T-helper 1 cell treated with Interleukin-12 subunit alpha and Interleukin-12 subunit beta and Interleukin-4 antibody, amounts not matched to agents 30 ng/mL and 1 ng/mL, for 36 hours (primary cell): ENCODE measurements around the gene AGXT. TPM values are rescaled to one million over a fixed set of nuclear protein-coding genes. Genes with fewer than 3 reads are reported as not detected.

ENCODE experiments used
- intact Hi-C: fragments of 100-400 bp; cut with micrococcal nuclease; formaldehyde crosslinking; loops from one replicate; pipeline ENCODE4 v1.15.1; 2024
- total RNA-seq: library from RNA; stranded (reverse); gene quantifications from 2 replicates; pipeline ENCODE4 v1.2.3, GENCODE V29; 2022

Gene AGXT
- total RNA-seq, 1 donor from 2014 or later, result not detected

GRCh38 chr2:240884221-240884620 is 15.6 kb downstream of the AGXT start:
- intact Hi-C loops, result no loop called here

DNA sequence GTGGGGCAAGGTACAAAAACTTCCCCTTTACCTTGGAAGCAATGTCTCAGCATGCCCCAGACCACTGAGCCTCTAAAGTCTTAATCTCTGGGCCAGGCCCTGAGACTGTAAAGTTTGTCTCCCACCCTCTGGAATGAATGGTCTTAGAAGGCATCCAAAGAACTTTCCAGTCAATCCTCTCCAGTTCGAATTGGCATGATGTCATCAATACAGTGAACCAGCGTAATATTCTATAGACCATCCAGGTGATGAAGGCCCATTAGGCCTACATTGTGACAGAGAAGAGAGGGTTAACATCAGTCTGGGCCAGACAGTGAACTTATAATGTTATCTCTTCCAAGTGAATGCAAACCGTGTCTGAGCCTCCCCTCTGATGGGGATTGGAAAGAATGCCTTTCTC is 16.1 kb downstream of the AGXT start:
- intact Hi-C loops, result no loop called here

- intact Hi-C loops, result no loop called here
Observed at GRCh38 chr2:240885566-240885965, 16.9 kb downstream of the AGXT start.

DNA sequence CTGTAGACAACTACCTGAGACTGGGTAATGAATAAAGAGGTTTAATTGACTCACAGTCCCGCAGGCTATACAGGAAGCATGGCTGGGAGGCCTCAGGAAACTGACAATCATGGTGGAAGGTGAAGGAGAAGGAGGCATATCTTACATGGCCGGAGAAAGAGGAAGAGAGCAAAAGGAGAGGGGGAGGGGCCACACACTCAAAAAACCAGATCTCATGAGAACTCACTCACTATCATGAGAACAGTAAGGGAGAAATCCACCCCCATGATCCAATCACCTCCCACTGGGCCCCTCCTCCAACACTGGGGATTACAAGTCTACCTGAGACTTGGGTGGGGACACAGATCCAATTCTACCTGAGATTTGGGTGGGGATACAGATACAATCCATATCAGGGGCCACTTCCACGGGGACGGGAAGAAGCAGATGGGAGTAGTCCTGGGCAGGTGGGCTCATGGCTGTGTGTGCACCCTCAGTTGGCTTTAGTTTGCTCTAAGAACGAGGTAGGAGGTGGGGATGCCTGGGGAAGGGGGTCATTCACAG is 17.5 kb downstream of the AGXT start:
- intact Hi-C loops, result no loop called here

GRCh38 chr2:240886678-240887609 is 18.3 kb downstream of the AGXT start:
- intact Hi-C loops, result no loop called here

- intact Hi-C loops, result no loop called here
Observed at GRCh38 chr2:240887631-240888030, 19.0 kb downstream of the AGXT start.

DNA sequence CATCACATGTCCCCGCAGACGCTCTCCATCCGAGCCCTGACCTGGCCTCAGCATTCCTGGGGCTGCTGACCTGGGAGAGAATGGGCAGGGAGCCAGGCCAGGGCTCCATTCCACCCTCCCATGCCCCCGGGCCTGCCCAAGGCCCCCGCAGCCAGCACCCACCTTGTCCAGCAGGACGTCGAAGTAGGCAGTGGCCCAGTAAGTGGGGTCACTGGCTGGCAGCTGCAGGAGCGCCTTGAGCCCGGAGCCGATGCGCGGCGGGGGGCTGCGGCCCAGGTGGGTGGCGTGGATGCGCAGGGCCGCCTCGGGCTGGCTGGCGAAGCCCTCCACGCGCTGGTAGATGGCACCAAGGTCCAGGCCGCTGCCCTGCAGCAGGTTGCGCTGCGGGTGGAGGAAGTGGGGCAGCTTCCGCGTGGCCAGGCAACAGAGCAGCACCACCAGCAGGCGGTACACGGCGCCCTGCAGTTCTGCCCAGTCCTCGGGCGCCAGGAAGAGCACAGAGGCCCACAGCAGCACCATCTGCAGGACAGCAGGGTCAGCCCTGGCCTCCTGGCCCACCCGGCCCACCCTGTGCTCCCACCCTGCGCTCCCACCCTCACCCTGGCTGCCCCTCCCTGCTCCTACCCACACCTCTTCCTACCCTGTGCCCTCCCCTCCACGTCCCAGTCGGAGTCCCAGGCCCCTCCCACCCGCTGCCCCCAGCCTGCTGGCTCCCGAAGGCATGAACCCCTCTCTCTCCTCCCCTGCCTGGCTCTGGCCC is 19.7 kb downstream of the AGXT start:
- intact Hi-C loops, result no loop called here

GRCh38 chr2:240888890-240889573 is 20.4 kb downstream of the AGXT start:
- intact Hi-C loops, result no loop called here

DNA sequence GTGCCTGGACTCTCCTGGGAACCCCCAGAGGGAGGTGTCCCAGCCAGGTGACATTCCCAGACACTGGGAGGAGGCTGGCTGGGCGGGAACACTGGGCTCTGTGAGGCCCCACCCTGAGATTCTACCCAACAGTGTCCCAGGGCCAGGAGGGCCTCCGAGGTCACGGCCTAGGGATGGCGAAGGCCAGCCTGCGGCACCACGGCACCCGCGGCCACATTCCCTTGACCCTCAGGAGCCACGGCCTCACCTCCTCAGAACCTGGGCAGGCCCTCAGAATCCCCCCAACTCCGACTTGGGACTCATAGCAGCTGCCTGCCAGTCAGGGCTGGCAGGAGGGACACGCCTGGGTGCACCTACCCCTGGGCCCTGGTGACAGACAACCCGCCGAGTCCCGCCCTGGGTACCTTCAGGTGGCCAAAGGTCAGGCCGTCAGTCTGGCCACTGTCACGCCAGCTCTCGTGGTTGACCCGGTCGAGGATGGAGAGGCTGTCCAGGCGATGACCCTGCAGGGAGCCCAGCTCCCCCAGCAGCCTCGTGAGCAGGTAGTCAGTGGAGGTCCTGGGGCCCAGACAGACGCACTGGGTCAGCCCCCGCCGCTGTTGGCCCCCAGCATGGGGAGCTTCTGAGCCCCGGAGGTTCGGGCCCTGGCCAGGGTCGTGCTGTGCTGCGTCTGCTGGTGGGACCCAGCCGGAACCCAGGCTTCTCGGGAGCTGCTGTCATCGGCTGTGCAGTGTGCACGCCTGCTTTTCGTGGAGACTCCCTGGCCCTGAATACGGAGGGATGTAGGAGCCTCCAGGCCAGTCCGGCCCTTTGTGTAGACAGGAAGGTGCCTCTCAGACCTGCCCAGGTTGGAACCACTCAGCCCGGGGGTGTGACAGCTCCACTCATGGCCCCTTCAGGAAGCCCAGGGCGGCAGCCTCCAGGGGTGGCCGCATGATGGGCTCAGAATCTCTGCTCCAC is 21.3 kb downstream of the AGXT start:
- intact Hi-C loops, result no loop called here

- intact Hi-C loops, result no loop called here
Observed at GRCh38 chr2:240890691-240891090, 22.1 kb downstream of the AGXT start.

GRCh38 chr2:240891492-240892340 is 23.1 kb downstream of the AGXT start:
- intact Hi-C loops, result no loop called here

- intact Hi-C loops, result no loop called here
Observed at GRCh38 chr2:240892356-240892755, 23.7 kb downstream of the AGXT start.

DNA sequence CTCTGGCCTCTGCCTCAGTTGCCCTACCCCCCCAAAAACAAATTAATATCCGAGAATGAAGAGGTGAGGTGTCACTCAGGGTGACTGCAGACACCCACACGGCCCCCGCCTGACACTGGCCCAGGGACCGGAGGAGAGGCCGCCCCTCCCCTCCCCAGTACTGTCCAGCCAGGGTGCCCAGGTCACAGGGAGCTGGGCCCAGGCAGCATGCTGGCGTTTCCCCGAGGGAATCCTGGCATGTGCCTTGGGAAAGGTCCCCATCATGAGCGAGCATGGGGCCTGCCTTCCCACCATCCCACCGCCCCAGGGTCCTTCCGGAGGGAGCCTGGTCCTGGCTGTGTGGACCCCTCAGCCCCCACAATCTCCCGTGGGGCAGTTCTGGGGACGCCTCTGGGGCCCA is 24.3 kb downstream of the AGXT start:
- intact Hi-C loops, result no loop called here

DNA sequence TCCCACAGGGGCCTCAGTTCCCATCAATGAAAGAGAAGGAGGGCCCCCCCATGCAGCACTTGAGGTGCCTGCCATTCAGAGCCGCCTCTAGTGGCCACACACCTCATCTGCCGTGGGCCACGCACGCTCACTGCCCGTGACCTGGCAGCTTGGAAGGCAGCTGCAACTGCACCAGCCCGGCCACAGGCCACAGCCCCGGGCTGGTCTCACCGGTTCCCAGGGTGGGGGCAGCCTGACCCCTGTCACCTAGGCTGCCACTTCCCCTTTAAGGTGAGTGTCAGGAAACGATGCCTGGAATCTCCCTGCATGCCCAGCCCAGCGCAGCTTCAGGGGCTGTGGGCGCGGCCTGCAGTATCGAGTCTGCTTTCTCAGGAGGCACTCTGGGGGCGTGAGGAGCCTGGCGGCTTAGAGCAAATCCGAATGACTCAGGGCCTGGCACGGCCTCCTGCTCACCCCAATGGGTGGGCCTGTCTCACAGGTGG is 24.8 kb downstream of the AGXT start:
- intact Hi-C loops, result no loop called here

- intact Hi-C loops, result no loop called here
Observed at GRCh38 chr2:240894006-240894405, 25.4 kb downstream of the AGXT start.

GRCh38 chr2:240894836-240895558 is 26.4 kb downstream of the AGXT start:
- intact Hi-C loops, result no loop called here

DNA sequence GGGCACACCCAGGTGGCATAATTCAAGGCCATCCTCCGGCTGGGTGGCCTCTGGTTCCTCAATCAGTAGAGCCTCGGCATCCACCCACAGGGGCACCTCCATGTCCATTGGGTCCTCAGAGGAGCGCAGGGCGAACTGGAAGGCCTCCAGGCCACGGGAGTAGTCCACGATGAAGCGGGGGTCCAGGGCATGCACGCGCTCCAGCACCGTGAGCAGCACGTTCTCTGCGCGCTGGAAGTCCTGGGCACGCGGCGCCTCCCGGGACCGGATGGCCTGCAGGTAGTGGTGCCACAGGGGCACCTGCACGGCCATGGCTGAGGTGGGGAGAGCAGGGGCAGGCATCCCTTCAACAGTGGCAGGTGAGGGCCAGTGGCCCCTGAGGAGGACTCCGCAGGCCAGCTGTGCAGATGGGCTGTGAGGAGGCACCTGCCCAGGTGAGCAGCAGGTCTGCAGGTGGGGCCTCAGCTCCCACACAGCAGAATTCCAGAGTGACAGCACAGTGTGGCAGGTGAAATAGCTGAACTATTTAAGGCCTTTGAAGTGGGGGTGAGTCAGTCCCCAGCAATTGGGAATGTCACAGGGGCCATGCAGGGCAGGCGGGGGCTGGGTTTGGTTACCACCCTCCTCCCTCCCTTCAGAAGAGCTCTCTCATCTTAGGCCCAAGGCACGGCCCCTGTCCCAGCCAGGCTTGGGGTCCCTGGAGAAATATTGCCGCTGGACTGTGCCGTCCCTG is 27.2 kb downstream of the AGXT start, which contains the start of gene MAB21L4:
Gene MAB21L4 (minus strand): TSS at position 501 of the 733 bp plus-strand sequence. CDS start 159 bp downstream, at position 342.
- intact Hi-C loops, result no loop called here

DNA sequence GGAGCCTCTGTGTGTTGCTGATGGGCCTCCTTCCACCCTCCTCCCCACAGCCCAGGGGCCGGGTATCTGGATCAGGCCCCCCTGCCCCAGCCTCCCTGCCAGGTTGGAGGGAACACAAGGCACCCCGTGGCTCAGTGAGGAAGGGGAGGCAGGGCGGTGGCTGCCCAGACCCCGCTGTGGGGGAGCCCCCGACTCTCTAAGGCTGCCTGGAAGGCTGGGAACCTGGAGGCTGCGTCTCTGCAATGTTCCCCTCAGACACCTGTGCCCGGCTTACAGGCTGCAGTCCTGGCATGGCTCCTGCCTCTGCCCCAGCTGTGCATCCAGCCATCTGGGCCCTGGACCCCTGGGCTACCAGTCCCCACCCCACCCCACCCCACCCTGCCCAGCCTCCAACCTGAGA is 27.8 kb downstream of the AGXT start:
- intact Hi-C loops, result no loop called here
